PC-3 (cell line): ENCODE results near the gene NUTF2. TPM values are rescaled to one million over a fixed set of nuclear protein-coding genes. Genes with fewer than 3 reads are reported as not detected.

Source experiments
- ATAC-seq: fragments of 200-7000 bp; cut with Tn5 transposase; 2 replicates; pipeline ENCODE4 v1.9.1; 2020; ENCODE audit warnings: mild to moderate bottlenecking, moderate library complexity
- BruUV-seq: library from RNA; stranded (reverse); fragments of 400-500 nt; replicated peaks from 2 replicates; lab custom pipeline; 2021; lab: Mats Ljungman, UMichigan
- CTCF ChIA-PET: fragments of 300-600 bp; sonication (Branson Sonifier 250); formaldehyde crosslinking; loops from one replicate; lab custom pipeline; 2022; ENCODE audit warnings: antibody characterized with exemption; lab: Charles Lee
- POLR2A ChIA-PET: fragments of 300-600 bp; sonication (Branson Sonifier 250); formaldehyde crosslinking; loops from one replicate; lab custom pipeline; 2022; ENCODE audit warnings: antibody characterized with exemption; ENCODE audit not compliant: unreplicated experiment; lab: Charles Lee
- DNase-seq: peaks from one replicate; pipeline ENCODE4 v3.0.0-alpha.2; 2015
- H2AFZ ChIP-seq: fragments of 300-600 bp; sonication (generic); 2 replicates; pipeline ENCODE4 v1.6.0; 2016; ENCODE audit warnings: antibody characterized with exemption, low read length
- H3F3A ChIP-seq: fragments of 300-600 bp; sonication (generic); one replicate; pipeline ENCODE4 v1.6.0; 2017; ENCODE audit warnings: antibody characterized with exemption, low read length, control low read depth, mild to moderate bottlenecking; ENCODE audit not compliant: unreplicated experiment
- H3K27ac ChIP-seq: fragments of 300-600 bp; sonication (generic); 2 replicates; pipeline ENCODE4 v1.5.1; 2016; ENCODE audit warnings: mild to moderate bottlenecking, low read length
- H3K27me3 ChIP-seq: fragments of 300-600 bp; sonication (generic); 2 replicates; pipeline ENCODE4 v1.6.1; 2016; ENCODE audit warnings: low read length, mixed read lengths
- H3K36me3 ChIP-seq: fragments of 300-600 bp; sonication (generic); 2 replicates; pipeline ENCODE4 v1.6.1; 2016; ENCODE audit warnings: low read depth, mixed run types, low read length, mixed read lengths
- H3K4me1 ChIP-seq: fragments of 300-600 bp; sonication (generic); 2 replicates; pipeline ENCODE4 v1.5.1; 2016; ENCODE audit warnings: low read length; ENCODE audit not compliant: insufficient read depth
- H3K4me2 ChIP-seq: fragments of 300-600 bp; sonication (generic); 2 replicates; pipeline ENCODE4 v1.6.0; 2016; ENCODE audit warnings: low read length
- H3K4me3 ChIP-seq: fragments of 300-600 bp; sonication (generic); 2 replicates; pipeline ENCODE4 v1.5.1; 2016; ENCODE audit warnings: mild to moderate bottlenecking, low read length, mixed read lengths
- H3K79me2 ChIP-seq: fragments of 300-600 bp; sonication (generic); 2 replicates; pipeline ENCODE4 v1.6.1; 2017; ENCODE audit warnings: low read length, mixed read lengths
- H3K9ac ChIP-seq: fragments of 300-600 bp; sonication (generic); 2 replicates; pipeline ENCODE4 v1.6.0; 2016; ENCODE audit warnings: mild to moderate bottlenecking, low read length
- H3K9me2 ChIP-seq: fragments of 300-600 bp; sonication (generic); replicated peaks from 2 replicates; pipeline ENCODE4 v1.6.1; 2016; ENCODE audit warnings: mixed run types, low read length, mixed read lengths
- H3K9me3 ChIP-seq: fragments of 300-600 bp; sonication (generic); 2 replicates; pipeline ENCODE4 v1.6.1; 2016; ENCODE audit warnings: low read length, mixed read lengths
- H4K20me1 ChIP-seq: fragments of 300-600 bp; sonication (generic); 2 replicates; pipeline ENCODE4 v1.6.1; 2016; ENCODE audit warnings: low read length, mixed read lengths
- CTCF ChIP-seq: fragments of 300-600 bp; sonication (generic); conservative IDR thresholded peaks from 2 replicates; pipeline ENCODE4 v1.5.1; 2017; ENCODE audit warnings: antibody characterized with exemption, low read depth, mild to moderate bottlenecking, low read length
- EZH2 ChIP-seq: fragments of 300-600 bp; sonication (generic); IDR thresholded peaks from one replicate; pipeline ENCODE4 v1.6.1; 2017; ENCODE audit warnings: antibody characterized with exemption, mild to moderate bottlenecking, low read length; ENCODE audit not compliant: unreplicated experiment
- EZH2phosphoT487 ChIP-seq: fragments of 300-600 bp; sonication (generic); IDR thresholded peaks from 2 replicates; pipeline ENCODE4 v1.6.1; 2018; ENCODE audit warnings: mild to moderate bottlenecking, antibody characterized with exemption, low read length, borderline replicate concordance
- intact Hi-C: fragments of 100-400 bp; cut with micrococcal nuclease; formaldehyde crosslinking; loops from 2 replicates; pipeline ENCODE4 v1.9.0; 2023
- total RNA-seq: library from RNA; depleted of rRNA; stranded (reverse); fragments of >200 nt; gene quantifications from 2 replicates; pipeline ENCODE4 v1.2.3, GENCODE V29; 2014

The NUTF2 gene
- total RNA-seq, 1 experiment from 2014 or later = 167 TPM

GRCh38 chr16:67878846-67879245, 32.1 kb downstream of the NUTF2 start:
- Histone ChIP-seq H3K4me3 (no peak overlapping the region), H3K9me2 (no peaks in the 10 kb centered on the region), H2AFZ (no peak overlapping the region), H3K36me3 (peaks cover 14% of the 10 kb centered on the region), H4K20me1 (peaks cover 13% of the 10 kb centered on the region), H3K27me3 (no peaks in the 10 kb centered on the region), H3K9ac (no peak overlapping the region), H3K79me2 (peaks cover 33% of the 10 kb centered on the region), H3K27ac (no peak overlapping the region), H3K4me2 (no peak overlapping the region), H3K4me1 (peaks cover 10% of the 10 kb centered on the region; the same call in 1 of the 2 replicates), H3K9me3 (no peaks in the 10 kb centered on the region), H3F3A (no peaks in the 10 kb centered on the region)
- intact Hi-C loops = no loop called here
- TF ChIP-seq EZH2phosphoT487 = no peak
- TF ChIP-seq CTCF = no peak
- TF ChIP-seq EZH2 = no peak
- no TSS peak for BruUV-seq
- ChIA-PET POLR2A (no interaction called here), CTCF (interaction anchor here (0.5 kb wide), 1 partner anchor 34 kb away, joined by 6 read pairs; no protein-coding TSS in a partner anchor)
- DNase-seq = no peak
- ATAC-seq = no peak

GRCh38 chr16:67879462-67879861, 32.7 kb downstream of the NUTF2 start:
- no peak for ATAC-seq
- no TSS peak for BruUV-seq
- ChIA-PET CTCF (no interaction called here), POLR2A (no interaction called here)
- intact Hi-C loops = no loop called here
- no peaks in the 10 kb centered on the region for H3K9me2 ChIP-seq
- DNase-seq = no peak
- H4K20me1 ChIP-seq = 0 out of 2 replicates have a peak, but pooled peaks cover 7% of the 10 kb centered on the region
- no peak overlapping the region for H3K27ac ChIP-seq
- H3F3A ChIP-seq = no peaks in the 10 kb centered on the region
- no peak overlapping the region for H3K9ac ChIP-seq
- H3K4me1 ChIP-seq = peaks cover 4% of the 10 kb centered on the region; the same call in 1 of the 2 replicates
- no peaks in the 10 kb centered on the region for H3K9me3 ChIP-seq
- TF ChIP-seq CTCF = no peak
- no peak for TF ChIP-seq EZH2
- TF ChIP-seq EZH2phosphoT487 = no peak
- peaks cover 18% of the 10 kb centered on the region for H3K36me3 ChIP-seq
- H2AFZ ChIP-seq = no peak overlapping the region
- H3K27me3 ChIP-seq = no peaks in the 10 kb centered on the region
- H3K4me2 ChIP-seq = no peak overlapping the region
- peaks cover 26% of the 10 kb centered on the region for H3K79me2 ChIP-seq
- H3K4me3 ChIP-seq = no peak overlapping the region

- Histone ChIP-seq H3K36me3 (peaks cover 18% of the 10 kb centered on the region), H4K20me1 (0 out of 2 replicates have a peak, but pooled peaks cover 7% of the 10 kb centered on the region)
- TF ChIP-seq EZH2 = no peak
- no peak for TF ChIP-seq CTCF
- TF ChIP-seq EZH2phosphoT487 = no peak
Measured at GRCh38 chr16:67879936-67880335, 33.2 kb downstream of the NUTF2 start.

More at GRCh38 chr16:67879936-67880335, 33.2 kb downstream of the NUTF2 start:
- no peak overlapping the region for H3K9ac ChIP-seq
- no peaks in the 10 kb centered on the region for H3K9me3 ChIP-seq
- BruUV-seq = no TSS peak
- H3K9me2 ChIP-seq = no peaks in the 10 kb centered on the region
- POLR2A ChIA-PET = no interaction called here
- H3K4me1 ChIP-seq = peaks cover 2% of the 10 kb centered on the region; the same call in 1 of the 2 replicates
- no peaks in the 10 kb centered on the region for H3F3A ChIP-seq
- no peak overlapping the region for H2AFZ ChIP-seq
- CTCF ChIA-PET = no interaction called here
- no peak overlapping the region for H3K4me3 ChIP-seq
- no peaks in the 10 kb centered on the region for H3K27me3 ChIP-seq
- H3K27ac ChIP-seq = no peak overlapping the region
- intact Hi-C loops = no loop called here
- ATAC-seq (no peak), DNase-seq (no peak)
- H3K4me2 ChIP-seq = no peak overlapping the region
- peaks cover 22% of the 10 kb centered on the region for H3K79me2 ChIP-seq
